Activated CD4-positive, alpha-beta T cell treated with anti-CD3 and anti-CD28 coated beads for 48 hours (primary cell): Measurements from ENCODE around the gene CMTM4.
"Not testable (repeated sequence)": the region's sequence is repeated elsewhere in the genome, so short reads cannot be mapped to it uniquely, and the experiment has no call there.

Source experiments
- DNase-seq: peaks from one replicate; pipeline ENCODE4 v3.0.0-alpha.2; 2020

CMTM4 gene

DNA sequence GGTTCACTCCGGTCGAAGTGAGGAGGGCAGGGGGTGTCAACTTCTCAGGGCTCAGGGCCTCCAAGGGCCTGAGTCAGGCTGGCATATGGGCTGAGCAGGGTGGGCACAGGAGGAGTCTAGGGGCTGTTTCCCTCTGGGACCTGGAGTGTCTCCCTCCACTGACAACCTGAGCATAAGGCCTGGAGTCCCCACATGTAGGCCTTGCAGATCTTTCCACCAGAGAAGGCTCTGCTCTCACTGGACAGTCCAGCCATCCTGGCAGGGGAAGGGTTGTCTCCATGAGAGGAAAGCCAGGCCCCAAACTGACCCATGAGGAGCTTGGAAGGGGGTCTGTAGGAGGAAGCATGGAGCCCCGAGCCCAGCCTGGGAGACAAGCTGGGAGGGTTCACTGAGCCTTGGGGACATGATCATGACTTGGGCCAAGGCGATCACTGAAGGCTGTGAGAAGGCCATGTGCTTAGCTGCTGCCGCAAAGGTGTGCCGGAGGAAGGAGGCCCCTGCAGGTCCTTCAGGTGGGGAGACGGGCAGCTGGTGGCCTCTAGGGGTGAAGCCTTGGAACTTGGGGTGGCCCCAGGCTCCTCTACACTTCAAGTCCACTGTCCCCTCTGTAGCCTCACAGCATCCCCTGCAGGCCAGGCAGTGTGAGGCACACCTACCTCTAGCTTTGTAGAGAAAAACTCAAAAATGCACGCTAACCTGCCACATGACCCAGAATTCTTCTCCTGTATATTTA is 107.4 kb downstream of the CMTM4 start:
- DNase-seq = peak; percentile 77

- DNase-seq = no peak
Measured at GRCh38 chr16:66587881-66588600, 108.5 kb downstream of the CMTM4 start.

DNA sequence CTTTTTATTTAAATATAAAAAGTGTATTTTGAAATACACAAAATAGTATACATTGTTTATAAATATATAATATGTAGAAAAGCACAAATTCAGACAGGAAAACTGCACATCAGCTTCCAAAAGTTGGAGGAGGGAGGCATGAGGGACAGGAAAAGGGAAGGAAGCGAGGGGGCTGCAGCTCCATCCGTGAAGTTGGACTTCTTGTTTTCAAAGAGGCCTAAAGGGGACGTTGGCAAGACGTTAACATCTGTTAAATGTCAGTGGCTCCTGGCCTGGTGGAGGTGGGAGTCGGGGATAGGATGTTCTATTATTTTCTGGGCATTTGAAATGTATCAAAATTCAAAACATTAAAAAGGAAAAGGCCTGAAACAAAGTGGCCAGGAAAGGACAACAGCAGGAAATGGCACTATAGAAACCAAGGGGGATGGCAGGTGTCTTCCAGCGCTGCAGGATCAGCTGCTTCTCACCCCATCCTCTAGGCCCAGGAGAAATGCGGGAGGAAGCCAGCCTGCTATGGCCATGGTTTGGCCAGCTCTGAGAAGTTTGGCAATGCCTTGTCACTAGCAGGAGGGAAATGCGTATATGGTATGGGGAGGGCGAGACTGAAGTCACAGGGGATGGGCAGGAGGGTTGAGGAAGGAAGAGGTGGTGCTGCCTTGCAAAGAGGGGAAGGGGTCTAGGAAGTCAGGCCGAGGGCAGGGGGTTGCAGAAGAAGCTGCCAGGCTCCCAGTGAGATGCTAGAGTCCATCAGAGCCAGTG is 110.9 kb downstream of the CMTM4 start:
- no peak for DNase-seq

DNA sequence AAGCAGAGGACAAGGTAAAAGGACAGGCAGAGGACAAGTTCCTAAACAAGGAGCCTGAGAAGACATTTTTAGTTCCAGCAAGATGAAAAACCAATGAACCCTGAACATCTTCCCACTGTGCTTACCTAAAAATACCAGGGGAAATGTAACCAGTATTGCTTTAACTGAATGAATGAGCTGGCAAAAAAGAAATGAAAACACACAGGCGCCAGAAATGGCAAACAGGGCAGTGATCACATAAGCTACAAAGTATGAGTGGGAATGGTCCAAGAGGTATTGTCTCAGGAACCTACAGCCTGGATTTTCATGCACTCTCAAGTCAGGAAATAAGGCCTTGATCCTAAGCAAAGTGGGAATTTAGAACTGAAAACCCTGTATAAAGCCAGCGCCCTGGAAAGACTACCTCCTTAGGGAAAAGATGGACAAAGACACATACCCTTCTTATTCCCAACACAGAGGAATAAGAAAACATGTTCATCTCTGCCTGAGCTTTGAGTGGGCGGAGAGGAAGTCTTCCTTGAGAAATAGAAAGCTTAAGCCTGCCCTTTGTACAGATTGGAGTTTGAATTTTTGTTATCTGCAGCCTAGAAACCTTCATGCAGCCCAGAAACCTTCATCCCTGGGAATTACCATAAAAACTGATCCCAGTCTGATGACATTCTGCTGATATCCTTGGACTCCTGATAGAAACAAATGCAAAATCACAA is 115.1 kb downstream of the CMTM4 start:
- no peak for DNase-seq

- no peak for DNase-seq
Measured at GRCh38 chr16:66580605-66581209, 115.8 kb downstream of the CMTM4 start.

GRCh38 chr16:66578651-66579531 is 117.7 kb downstream of the CMTM4 start, which contains the start of gene CMTM2:
Gene CMTM2 (plus strand): TSS chr16:66579463. CDS start chr16:66579608, 145 bp downstream.
- no peak for DNase-seq

DNA sequence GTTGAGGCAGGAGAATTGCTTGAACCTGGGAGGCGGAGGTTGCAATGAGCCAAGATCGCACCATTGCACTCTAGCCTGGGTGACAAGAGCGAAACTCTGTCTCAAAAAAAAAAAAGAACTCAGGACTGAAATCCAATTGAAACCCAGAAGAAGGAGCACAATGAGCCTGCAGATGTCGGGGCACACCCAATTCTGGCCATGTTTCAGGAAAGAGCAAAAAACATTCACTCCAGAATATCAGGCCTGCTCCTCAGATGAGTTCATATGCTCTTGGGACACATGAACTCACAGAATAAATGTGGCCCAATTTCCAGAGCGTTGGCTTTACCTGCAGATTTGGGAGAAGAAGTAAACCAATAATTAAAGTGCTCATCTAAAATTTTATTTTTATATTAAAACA is 120.2 kb downstream of the CMTM4 start:
- DNase-seq = no peak

DNA sequence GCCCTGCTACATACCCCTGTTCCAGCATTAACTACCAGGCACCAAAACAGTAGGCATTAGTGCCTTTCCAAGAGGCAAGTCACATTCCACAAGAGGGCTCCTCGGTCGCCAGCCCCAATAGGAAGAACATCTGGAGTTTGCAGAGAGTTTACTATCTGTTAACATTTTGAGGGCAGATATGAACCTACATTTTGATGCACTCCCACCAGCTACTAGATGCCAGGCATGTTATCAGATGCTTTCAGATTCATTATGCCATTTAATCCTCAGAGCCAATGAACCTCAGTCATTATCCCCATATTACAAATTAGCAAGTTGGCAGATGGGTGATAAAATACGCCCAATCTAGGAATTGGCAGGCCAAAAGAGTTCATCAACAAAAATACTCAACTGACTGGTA is 121.5 kb downstream of the CMTM4 start:
- no peak for DNase-seq

GRCh38 chr16:66574531-66574930 is 122.0 kb downstream of the CMTM4 start:
- no peak for DNase-seq

GRCh38 chr16:66574081-66574480 is 122.5 kb downstream of the CMTM4 start:
- DNase-seq = no peak

- DNase-seq = no peak
Measured at GRCh38 chr16:66572356-66572755, 124.2 kb downstream of the CMTM4 start.

DNA sequence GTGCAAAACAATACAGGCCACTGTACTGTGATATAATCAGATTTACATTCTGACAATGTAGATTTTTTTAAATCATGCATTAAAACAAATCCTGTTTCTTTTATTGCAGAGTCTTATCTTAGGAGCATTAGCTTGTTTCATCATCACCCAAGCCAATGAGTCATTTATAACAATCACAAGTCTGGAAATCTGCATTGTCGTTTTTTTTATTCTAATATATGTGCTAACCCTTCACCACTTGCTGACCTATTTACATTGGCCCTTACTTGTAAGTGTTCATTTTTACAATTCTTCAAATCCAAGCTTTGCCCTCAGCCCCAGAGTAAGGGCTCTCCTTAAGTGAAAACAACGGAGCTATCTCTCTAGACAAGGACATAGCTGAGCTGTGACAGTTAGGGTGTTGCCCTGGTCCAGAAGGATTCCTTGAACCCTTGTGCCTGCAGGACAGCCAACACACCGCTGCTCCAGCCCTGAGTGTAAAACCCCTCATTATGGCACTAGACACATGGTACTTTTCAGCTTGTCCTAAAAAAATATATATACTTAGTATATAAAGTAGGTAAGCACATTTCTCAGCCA is 126.6 kb downstream of the CMTM4 start:
- no peak for DNase-seq

GRCh38 chr16:66569131-66569530 is 127.4 kb downstream of the CMTM4 start:
- no peak for DNase-seq

- no peak for DNase-seq
Measured at GRCh38 chr16:66568355-66568754, 128.2 kb downstream of the CMTM4 start.

- DNase-seq = not testable (repeated sequence)
Measured at GRCh38 chr16:66567270-66567669, 129.3 kb downstream of the CMTM4 start.

DNA sequence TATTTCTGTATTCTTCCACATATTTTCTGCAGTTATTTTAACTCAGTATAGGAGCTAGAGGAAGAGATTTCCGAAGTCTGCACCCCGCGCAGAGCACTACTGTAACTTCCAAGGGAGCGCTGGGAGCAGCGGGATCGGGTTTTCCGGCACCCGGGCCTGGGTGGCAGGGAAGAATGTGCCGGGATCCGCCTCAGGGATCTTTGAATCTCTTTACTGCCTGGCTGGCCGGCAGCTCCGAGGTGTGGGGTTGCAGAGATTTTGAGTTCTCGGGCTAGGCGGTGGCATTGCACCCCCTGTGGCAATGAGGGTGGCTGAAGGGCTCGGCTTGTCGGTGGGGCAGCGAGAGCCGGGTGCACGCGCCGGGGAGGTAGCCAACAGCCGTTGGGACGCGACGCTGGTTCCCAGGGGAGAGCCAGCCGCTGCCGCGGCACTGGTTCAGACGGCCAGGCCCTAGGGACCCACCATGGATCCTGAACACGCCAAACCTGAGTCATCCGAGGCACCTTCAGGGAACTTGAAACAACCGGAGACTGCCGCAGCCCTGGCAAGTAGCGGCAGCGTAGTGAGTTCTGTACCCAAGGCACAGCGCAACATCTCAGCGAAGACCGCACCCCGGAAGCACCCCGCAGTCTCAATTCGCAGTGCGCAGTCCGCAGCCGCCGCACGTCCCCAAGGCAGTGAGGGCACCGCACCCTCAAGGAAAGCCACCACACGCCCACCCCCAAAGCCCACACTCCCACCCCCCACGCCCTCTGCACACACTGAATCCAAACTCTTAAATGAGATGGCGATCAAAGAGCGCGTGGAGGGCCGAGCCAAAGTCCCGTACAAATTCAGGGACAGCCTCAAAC is 130.3 kb downstream of the CMTM4 start, which contains the start of gene CMTM1:
Gene CMTM1 (plus strand): TSS at position 389 of the 851 bp plus-strand sequence. CDS start 75 bp downstream, at position 464.
- no peak for DNase-seq
